Epithelial cell of proximal tubule (primary cell): ENCODE measurements around the gene ZSCAN32. TPM values are rescaled to one million over a fixed set of nuclear protein-coding genes. Genes with fewer than 3 reads are reported as not detected.

Experiments
- DNase-seq: peaks from one replicate; pipeline ENCODE4 v3.0.0-alpha.2; 2011; ENCODE audit warnings: low read depth
- H3K4me3 ChIP-seq: 2 replicates; pipeline ENCODE4 v1.5.1; 2011; ENCODE audit warnings: low read depth, mild to moderate bottlenecking, low read length
- CTCF ChIP-seq: conservative IDR thresholded peaks from 2 replicates; pipeline ENCODE4 v1.5.1; 2012; ENCODE audit warnings: low read depth, mild to moderate bottlenecking, low read length
- total RNA-seq: library from RNA; depleted of rRNA; stranded (reverse); fragments of >200 nt; gene quantifications from 2 replicates; pipeline ENCODE4 v1.2.3, GENCODE V29; 2015

The ZSCAN32 gene
- total RNA-seq, 1 donor from 2014 or later: 10.8 TPM

GRCh38 chr16:3383045-3383448 lies 17.8 kb downstream of the ZSCAN32 start:
- no peak for TF ChIP-seq CTCF
- DNase-seq: no peak
- no peak overlapping the region for H3K4me3 ChIP-seq

- DNase-seq: no peak
- no peak for TF ChIP-seq CTCF
- H3K4me3 ChIP-seq: no peak overlapping the region
Observed at GRCh38 chr16:3377917-3378316, 22.9 kb downstream of the ZSCAN32 start.

GRCh38 chr16:3375680-3376079 lies 25.1 kb downstream of the ZSCAN32 start:
- no peak for DNase-seq
- H3K4me3 ChIP-seq: no peak overlapping the region
- TF ChIP-seq CTCF: no peak

- H3K4me3 ChIP-seq: no peak overlapping the region
- no peak for TF ChIP-seq CTCF
- DNase-seq: no peak
Observed at GRCh38 chr16:3369073-3369472, 31.7 kb downstream of the ZSCAN32 start.

- no peak for TF ChIP-seq CTCF
- DNase-seq: peak; percentile 37
- peak overlapping the region; percentile 62 for H3K4me3 ChIP-seq
Observed at GRCh38 chr16:3364774-3365427, 35.9 kb downstream of the ZSCAN32 start.

GRCh38 chr16:3363793-3364192 lies 37.0 kb downstream of the ZSCAN32 start:
- no peak overlapping the region for H3K4me3 ChIP-seq
- TF ChIP-seq CTCF: no peak
- no peak for DNase-seq

- no peak for TF ChIP-seq CTCF
- H3K4me3 ChIP-seq: no peak overlapping the region
- no peak for DNase-seq
Observed at GRCh38 chr16:3362931-3363330, 37.9 kb downstream of the ZSCAN32 start.
